HepG2 (cell line): Measurements from ENCODE around the gene CD24. TPM values are rescaled to one million over a fixed set of nuclear protein-coding genes. Genes with fewer than 3 reads are reported as not detected.
A peak's percentile ranks its signal among the peaks of the same experiment; 100 is the strongest.

Experiments
- FOXC1 ChIP-seq: sonication (generic); formaldehyde crosslinking; IDR thresholded peaks from 2 replicates; pipeline ENCODE4 v1.8.0; 2022; ENCODE audit warnings: mild to moderate bottlenecking, missing genetic modification reagents, borderline replicate concordance
- FOXJ3 ChIP-seq: sonication (generic); formaldehyde crosslinking; IDR thresholded peaks from 2 replicates; pipeline ENCODE4 v1.4.0; 2020; ENCODE audit warnings: missing genetic modification reagents, mild to moderate bottlenecking, borderline replicate concordance
- GATAD2A ChIP-seq: IDR thresholded peaks from 2 replicates; pipeline ENCODE4 v1.6.1; 2016
- HBP1 ChIP-seq: IDR thresholded peaks from 2 replicates; pipeline ENCODE4 v1.6.1; 2016; ENCODE audit warnings: low read depth, control low read depth
- IRF1 ChIP-seq: sonication (generic); formaldehyde crosslinking; IDR thresholded peaks from 2 replicates; pipeline ENCODE4 v1.4.0; 2020; ENCODE audit warnings: low read depth, mild to moderate bottlenecking, missing genetic modification reagents
- KAT8 ChIP-seq: IDR thresholded peaks from 2 replicates; pipeline ENCODE4 v1.6.1; 2016; ENCODE audit warnings: missing genetic modification reagents, missing compliant biosample characterization
- MEF2D ChIP-seq: sonication (generic); formaldehyde crosslinking; IDR thresholded peaks from 2 replicates; pipeline ENCODE4 v1.5.1; 2020; ENCODE audit warnings: mild to moderate bottlenecking, missing genetic modification reagents
- RFX1 ChIP-seq: fragments of 450-650 bp; IDR thresholded peaks from 2 replicates; pipeline ENCODE4 v1.6.1; 2017
- SIX1 ChIP-seq: sonication (generic); formaldehyde crosslinking; IDR thresholded peaks from 2 replicates; pipeline ENCODE4 v1.4.0; 2020; ENCODE audit warnings: missing genetic modification reagents, borderline replicate concordance
- SMAD3 ChIP-seq: sonication (generic); formaldehyde crosslinking; IDR thresholded peaks from 2 replicates; pipeline ENCODE4 v1.4.0; 2020; ENCODE audit warnings: missing genetic modification reagents
- SP1 ChIP-seq, 2 experiments: fragments of 450-650 bp in 1 of 2; sonication (generic) in 1 of 2; formaldehyde crosslinking in 1 of 2; IDR thresholded peaks; 2 replicates each; pipeline versions ENCODE4 v1.4.0 to v1.6.1; 2016 to 2020; ENCODE audit warnings: missing genetic modification reagents in 1 of 2
- STAG1 ChIP-seq: sonication (generic); formaldehyde crosslinking; IDR thresholded peaks from 2 replicates; pipeline ENCODE4 v1.4.0; 2020; ENCODE audit warnings: missing genetic modification reagents
- TEAD3 ChIP-seq: optimal IDR thresholded peaks from 2 replicates; pipeline ENCODE3; 2016; ENCODE audit warnings: borderline replicate concordance
- TFE3 ChIP-seq: IDR thresholded peaks from 2 replicates; pipeline ENCODE4 v1.6.1; 2016
- XBP1 ChIP-seq: sonication (generic); formaldehyde crosslinking; IDR thresholded peaks from 2 replicates; pipeline ENCODE4 v1.5.0; 2020; ENCODE audit warnings: missing genetic modification reagents
- ZFP36L2 ChIP-seq: sonication (generic); formaldehyde crosslinking; IDR thresholded peaks from 2 replicates; pipeline ENCODE4 v1.4.0; 2020; ENCODE audit warnings: missing genetic modification reagents
- ZFX ChIP-seq: sonication (generic); formaldehyde crosslinking; IDR thresholded peaks from 2 replicates; pipeline ENCODE4 v1.4.0; 2020; ENCODE audit warnings: mild to moderate bottlenecking, low read depth, missing genetic modification reagents, moderate library complexity
- ZFYVE20 ChIP-seq: sonication (generic); formaldehyde crosslinking; IDR thresholded peaks from 2 replicates; pipeline ENCODE4 v1.8.0; 2023; ENCODE audit warnings: low read depth, mild to moderate bottlenecking, moderate library complexity, missing genetic modification reagents, borderline replicate concordance
- ZMYM3 ChIP-seq: sonication (generic); formaldehyde crosslinking; IDR thresholded peaks from 2 replicates; pipeline ENCODE4 v1.5.1; 2020; ENCODE audit warnings: mild to moderate bottlenecking, missing genetic modification reagents
- ZNF230 ChIP-seq: sonication (generic); formaldehyde crosslinking; IDR thresholded peaks from 2 replicates; pipeline ENCODE4 v1.4.0; 2020; ENCODE audit warnings: mild to moderate bottlenecking, missing genetic modification reagents
- ZNF501 ChIP-seq: sonication (generic); formaldehyde crosslinking; IDR thresholded peaks from 2 replicates; pipeline ENCODE4 v1.5.1; 2020; ENCODE audit warnings: mild to moderate bottlenecking, moderate library complexity, missing genetic modification reagents
- ZNF773 ChIP-seq: sonication (generic); formaldehyde crosslinking; IDR thresholded peaks from 2 replicates; pipeline ENCODE4 v1.4.0; 2020; ENCODE audit warnings: missing genetic modification reagents, borderline replicate concordance
- polyA plus RNA-seq, 8 experiments: library from polyadenylated mRNA; depleted of rRNA in 3 of 8; stranded (reverse) in 7 of 8; unstranded in 1 of 8; fragments of >200 nt; fragmentation: Illumina TruSeq in 4 of 8; extraction: Trizol in 4 of 8; gene quantifications; 2 replicates each; pipeline versions ENCODE4 v1.2.1 to v1.2.3, GENCODE V29; 2011 to 2016; ENCODE audit warnings: low read depth in 4 of 8, missing spikeins in 1 of 8, mixed read lengths in 1 of 8; ENCODE audit not compliant: insufficient read depth in 1 of 8
- total RNA-seq, 5 experiments: library from RNA; depleted of rRNA; stranded (reverse); fragments of >200 nt; fragmentation: Illumina TruSeq; extraction: Trizol; gene quantifications; 2 replicates each; pipeline ENCODE4 v1.2.3, GENCODE V29; 2016; ENCODE audit warnings: low read depth in 1 of 5
- TF ChIP-seq, protein P1 (sequence below): sonication (generic); formaldehyde crosslinking; IDR thresholded peaks from 2 replicates; pipeline ENCODE4 v1.5.1; 2020; ENCODE audit warnings: missing genetic modification reagents, mild to moderate bottlenecking, borderline replicate concordance
- TF ChIP-seq, protein P2 (sequence below): IDR thresholded peaks from 2 replicates; pipeline ENCODE4 v1.6.1; 2016; ENCODE audit warnings: low read depth, borderline replicate concordance

Gene CD24
- total and polyA plus RNA-seq, 2 of the 13 experiments (the other 11 are each of a cell fraction or from before 2014, with no cell fraction given) = 11.3 to 30.5 TPM

DNA sequence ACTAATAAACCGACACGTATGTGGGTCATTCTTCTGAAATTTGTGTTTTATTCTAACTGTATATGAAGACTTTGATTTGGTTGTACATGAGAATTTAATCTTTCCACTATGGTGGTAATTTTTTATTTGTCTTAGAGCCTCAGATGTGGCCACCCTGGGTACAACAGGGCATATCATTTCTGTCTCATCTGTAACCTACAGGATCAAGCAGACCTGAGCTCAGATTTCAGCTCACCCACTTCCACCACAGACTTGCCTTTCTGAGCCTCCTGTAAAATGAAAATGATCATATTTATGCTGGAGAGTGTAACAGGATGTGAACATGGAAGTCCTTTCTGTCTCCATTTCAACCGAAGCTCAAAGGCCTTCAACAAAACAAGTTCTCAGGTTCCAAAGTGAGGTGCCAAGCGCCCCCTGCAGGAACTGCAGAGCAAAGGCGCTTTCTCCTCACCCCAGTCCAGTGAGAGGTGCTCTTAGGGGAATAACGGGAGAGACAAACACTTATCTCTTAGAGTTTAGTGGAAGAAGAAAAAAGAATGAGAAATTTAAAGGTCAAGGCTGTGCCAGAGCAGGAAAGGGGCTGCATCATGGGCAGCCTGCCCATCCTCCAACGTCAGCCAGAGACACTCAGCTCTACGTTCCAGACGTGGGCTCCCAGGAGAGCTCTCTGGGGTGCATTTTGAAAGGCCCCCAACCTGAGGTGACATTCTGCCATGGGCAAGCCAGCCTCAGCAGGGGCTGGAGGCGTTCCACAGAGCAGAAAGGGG is 23.0 kb upstream of the CD24 start (continued):
- no peak for TF ChIP-seq TFE3 (CRISPR knock-in tag)
- TF ChIP-seq ZNF501 = 0 out of 2 replicates have a peak, but pooled peaks have one; percentile 36
- peak; percentile 69 for TF ChIP-seq ZFX (CRISPR knock-in tag)
- 0 out of 2 replicates have a peak, but pooled peaks have one; percentile 38 for TF ChIP-seq ZNF230 (CRISPR knock-in tag)
- no peak for TF ChIP-seq RFX1
- no peak for TF ChIP-seq MEF2D (CRISPR knock-in tag)
- TF ChIP-seq ZMYM3 (CRISPR knock-in tag) = peak; percentile 64; the same call in 1 of the 2 replicates
- peak; percentile 50; the same call in 1 of the 2 replicates for TF ChIP-seq KAT8 (CRISPR knock-in tag)
- TF ChIP-seq IRF1 (CRISPR knock-in tag) = no peak
- TF ChIP-seq XBP1 (CRISPR knock-in tag) = no peak
- TF ChIP-seq ZFP36L2 (CRISPR knock-in tag) = no peak
- TF ChIP-seq, protein P1, sequence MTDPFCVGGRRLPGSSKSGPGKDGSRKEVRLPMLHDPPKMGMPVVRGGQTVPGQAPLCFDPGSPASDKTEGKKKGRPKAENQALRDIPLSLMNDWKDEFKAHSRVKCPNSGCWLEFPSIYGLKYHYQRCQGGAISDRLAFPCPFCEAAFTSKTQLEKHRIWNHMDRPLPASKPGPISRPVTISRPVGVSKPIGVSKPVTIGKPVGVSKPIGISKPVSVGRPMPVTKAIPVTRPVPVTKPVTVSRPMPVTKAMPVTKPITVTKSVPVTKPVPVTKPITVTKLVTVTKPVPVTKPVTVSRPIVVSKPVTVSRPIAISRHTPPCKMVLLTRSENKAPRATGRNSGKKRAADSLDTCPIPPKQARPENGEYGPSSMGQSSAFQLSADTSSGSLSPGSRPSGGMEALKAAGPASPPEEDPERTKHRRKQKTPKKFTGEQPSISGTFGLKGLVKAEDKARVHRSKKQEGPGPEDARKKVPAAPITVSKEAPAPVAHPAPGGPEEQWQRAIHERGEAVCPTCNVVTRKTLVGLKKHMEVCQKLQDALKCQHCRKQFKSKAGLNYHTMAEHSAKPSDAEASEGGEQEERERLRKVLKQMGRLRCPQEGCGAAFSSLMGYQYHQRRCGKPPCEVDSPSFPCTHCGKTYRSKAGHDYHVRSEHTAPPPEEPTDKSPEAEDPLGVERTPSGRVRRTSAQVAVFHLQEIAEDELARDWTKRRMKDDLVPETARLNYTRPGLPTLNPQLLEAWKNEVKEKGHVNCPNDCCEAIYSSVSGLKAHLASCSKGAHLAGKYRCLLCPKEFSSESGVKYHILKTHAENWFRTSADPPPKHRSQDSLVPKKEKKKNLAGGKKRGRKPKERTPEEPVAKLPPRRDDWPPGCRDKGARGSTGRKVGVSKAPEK (CRISPR knock-in tag) = 0 out of 2 replicates have a peak, but pooled peaks have one; percentile 18
- TF ChIP-seq SP1 (IDR thresholded peaks at IDR 0.05) = no peak
- no peak for TF ChIP-seq SP1 (CRISPR knock-in tag; IDR thresholded peaks at IDR 0.05)
- TF ChIP-seq FOXC1 = peak; percentile 83; the same call in 1 of the 2 replicates
- TF ChIP-seq HBP1 (CRISPR knock-in tag) = no peak
- TF ChIP-seq, protein P2, sequence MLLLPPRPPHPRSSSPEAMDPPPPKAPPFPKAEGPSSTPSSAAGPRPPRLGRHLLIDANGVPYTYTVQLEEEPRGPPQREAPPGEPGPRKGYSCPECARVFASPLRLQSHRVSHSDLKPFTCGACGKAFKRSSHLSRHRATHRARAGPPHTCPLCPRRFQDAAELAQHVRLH (CRISPR knock-in tag) = peak; percentile 43; the same call in 1 of the 2 replicates
- no peak for TF ChIP-seq ZFYVE20 (CRISPR knock-in tag)
- no peak for TF ChIP-seq ZNF773 (CRISPR knock-in tag)
- TF ChIP-seq FOXJ3 = no peak
- TF ChIP-seq SMAD3 (CRISPR knock-in tag) = 0 out of 2 replicates have a peak, but pooled peaks have one; percentile 31
- TF ChIP-seq STAG1 (CRISPR knock-in tag) = peak; percentile 78
- TF ChIP-seq GATAD2A (CRISPR knock-in tag) = 0 out of 2 replicates have a peak, but pooled peaks have one; percentile 34
- peak; percentile 17 for TF ChIP-seq TEAD3
- TF ChIP-seq SIX1 (CRISPR knock-in tag) = peak; percentile 68; the same call in 1 of the 2 replicates
